Body of pancreas (tissue), 4 donors: Measurements from ENCODE around the gene TMPRSS9.

Experiments
- POLR2A ChIP-seq, 3 donors: fragments of 450-650 bp; IDR thresholded peaks; one replicate each; pipeline ENCODE4 v1.6.1; 2016; ENCODE audit warnings: antibody characterized with exemption in 3 of 3, mild to moderate bottlenecking in 2 of 3
- TF ChIP-seq, protein P1 (sequence below), 7 experiments: fragments of 450-650 bp in 4 of 7; fragments of 200-600 bp in 3 of 7; sonication (generic) in 3 of 7; IDR thresholded peaks; one replicate each; pipeline ENCODE4 v1.5.1; 2016 to 2019; ENCODE audit warnings: antibody characterized with exemption in 7 of 7

DNA sequence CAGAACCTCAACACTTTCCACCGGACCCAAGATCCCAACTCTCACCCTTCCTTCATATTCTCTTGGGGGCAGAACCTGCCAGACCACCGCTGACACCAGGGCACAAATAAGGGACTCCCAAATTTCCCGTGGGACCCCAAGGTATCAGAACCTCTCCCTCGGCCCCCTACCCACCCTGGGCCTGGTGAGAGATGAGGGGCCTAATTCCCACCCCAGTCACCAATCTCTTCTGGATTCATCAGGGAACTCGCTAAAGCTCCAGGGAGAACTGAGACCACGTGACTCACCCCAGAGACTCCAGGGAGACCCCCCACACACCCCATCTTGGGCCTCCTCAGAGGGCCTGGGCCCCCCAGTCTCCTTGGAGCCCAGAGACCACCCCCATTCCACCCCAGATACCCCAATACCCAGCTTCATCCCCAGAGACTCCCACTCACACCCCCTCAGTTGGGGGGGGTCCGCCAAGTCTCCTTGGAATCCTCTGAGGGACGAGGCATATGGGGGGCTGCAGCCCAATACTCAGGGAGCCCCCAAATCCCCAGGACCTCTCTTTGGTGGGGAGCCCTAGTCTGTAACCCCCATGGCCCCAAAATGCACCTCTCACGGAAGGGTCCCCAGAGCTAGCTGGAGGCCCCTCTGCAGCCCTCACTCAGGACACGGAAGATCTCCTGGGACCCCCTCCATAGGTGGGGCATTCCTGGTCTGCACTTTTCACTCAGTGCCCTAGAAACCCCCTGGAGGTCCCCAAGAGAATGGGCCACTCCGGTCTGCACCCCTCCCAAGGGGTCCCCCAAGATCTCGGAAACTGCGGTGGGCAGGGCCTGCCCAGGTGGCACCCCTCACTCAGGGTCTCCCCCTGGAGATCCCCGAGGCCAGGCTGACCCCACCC lies 95.1 kb downstream of the TMPRSS9 start:
- TF ChIP-seq, protein P1, sequence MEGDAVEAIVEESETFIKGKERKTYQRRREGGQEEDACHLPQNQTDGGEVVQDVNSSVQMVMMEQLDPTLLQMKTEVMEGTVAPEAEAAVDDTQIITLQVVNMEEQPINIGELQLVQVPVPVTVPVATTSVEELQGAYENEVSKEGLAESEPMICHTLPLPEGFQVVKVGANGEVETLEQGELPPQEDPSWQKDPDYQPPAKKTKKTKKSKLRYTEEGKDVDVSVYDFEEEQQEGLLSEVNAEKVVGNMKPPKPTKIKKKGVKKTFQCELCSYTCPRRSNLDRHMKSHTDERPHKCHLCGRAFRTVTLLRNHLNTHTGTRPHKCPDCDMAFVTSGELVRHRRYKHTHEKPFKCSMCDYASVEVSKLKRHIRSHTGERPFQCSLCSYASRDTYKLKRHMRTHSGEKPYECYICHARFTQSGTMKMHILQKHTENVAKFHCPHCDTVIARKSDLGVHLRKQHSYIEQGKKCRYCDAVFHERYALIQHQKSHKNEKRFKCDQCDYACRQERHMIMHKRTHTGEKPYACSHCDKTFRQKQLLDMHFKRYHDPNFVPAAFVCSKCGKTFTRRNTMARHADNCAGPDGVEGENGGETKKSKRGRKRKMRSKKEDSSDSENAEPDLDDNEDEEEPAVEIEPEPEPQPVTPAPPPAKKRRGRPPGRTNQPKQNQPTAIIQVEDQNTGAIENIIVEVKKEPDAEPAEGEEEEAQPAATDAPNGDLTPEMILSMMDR (IDR thresholded peaks at IDR 0.05) = no peak
- TF ChIP-seq POLR2A (IDR thresholded peaks at IDR 0.05) = no peak
